Stimulated activated CD8-positive, alpha-beta memory T cell treated with anti-CD3 and anti-CD28 coated beads, Interleukin-12 subunit alpha, Interleukin-12 subunit beta, amount 100 ng/mL, for 1 hour (primary cell): ENCODE results near the gene ITGA2B.
"Not testable (repeated sequence)": the region's sequence is repeated elsewhere in the genome, so short reads cannot be mapped to it uniquely, and the experiment has no call there.

Source experiments
- DNase-seq: peaks from one replicate; pipeline ENCODE4 v3.0.0-alpha.2; 2020; ENCODE audit warnings: low read depth

ITGA2B gene

DNA sequence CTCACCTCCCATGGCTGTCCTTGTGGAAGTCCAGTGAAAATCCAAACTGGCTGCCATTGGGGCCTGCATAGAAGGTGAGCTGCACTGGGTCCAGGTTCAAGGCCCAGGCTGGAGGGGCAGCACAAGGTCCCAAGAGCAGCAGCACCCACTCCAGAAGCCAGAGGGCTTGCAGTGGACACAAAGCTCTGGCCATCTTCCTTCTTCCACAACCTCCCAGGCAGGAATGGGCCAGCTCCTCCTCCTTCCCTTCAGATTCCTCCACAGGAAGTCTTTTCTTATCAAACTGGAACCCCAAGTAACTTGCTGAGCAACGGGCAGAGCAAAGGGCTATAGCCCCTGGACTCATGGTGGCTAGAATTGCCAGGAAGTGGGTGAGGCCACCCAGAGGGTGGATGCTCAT is at the start of gene ITGA2B:
Gene ITGA2B (minus strand): TSS at position 369 of the 400 bp plus-strand sequence. CDS start 176 bp downstream, at position 193.
- no peak for DNase-seq

DNA sequence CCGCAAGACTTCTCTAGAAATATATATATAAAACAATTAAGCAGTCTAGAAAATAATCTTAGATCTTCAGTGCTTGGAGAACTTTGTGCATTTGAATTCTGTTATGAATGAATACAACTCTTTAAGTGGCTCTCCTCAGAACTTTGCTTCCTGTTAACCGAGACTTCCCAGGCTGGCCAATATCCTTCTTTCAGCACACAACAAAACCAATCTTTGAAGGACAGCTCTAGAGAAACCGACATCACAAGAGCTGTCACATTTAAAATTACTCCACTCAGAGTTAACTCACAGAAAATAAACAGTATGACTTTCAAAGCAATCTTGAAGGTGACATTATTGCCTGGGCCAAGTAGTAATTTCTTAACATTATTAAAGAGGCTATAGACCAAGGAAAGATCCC is 49.7 kb upstream of the ITGA2B start:
- DNase-seq: no peak

- peak; percentile 10 for DNase-seq
These were observed 49.2 kb upstream of the ITGA2B start for GRCh38 chr17:44438636-44439035.

DNA sequence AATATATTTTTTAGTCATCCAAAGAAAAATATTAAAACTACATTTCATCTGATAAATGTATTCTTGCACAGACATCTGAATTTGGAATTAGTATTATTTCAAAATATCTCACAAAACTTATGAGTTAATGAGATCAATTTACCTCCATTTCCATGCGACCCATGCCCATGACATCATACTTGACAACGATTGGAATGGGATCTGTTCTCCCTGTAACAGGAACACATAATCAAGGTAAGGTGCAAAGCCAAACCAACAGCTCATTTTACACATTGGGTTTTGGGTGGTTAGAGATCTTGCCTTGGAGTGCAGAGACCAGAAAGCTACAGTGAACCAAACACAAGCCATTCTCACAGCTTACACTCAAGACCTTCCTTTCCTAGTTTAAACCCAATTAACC is 46.9 kb upstream of the ITGA2B start:
- no peak for DNase-seq

DNA sequence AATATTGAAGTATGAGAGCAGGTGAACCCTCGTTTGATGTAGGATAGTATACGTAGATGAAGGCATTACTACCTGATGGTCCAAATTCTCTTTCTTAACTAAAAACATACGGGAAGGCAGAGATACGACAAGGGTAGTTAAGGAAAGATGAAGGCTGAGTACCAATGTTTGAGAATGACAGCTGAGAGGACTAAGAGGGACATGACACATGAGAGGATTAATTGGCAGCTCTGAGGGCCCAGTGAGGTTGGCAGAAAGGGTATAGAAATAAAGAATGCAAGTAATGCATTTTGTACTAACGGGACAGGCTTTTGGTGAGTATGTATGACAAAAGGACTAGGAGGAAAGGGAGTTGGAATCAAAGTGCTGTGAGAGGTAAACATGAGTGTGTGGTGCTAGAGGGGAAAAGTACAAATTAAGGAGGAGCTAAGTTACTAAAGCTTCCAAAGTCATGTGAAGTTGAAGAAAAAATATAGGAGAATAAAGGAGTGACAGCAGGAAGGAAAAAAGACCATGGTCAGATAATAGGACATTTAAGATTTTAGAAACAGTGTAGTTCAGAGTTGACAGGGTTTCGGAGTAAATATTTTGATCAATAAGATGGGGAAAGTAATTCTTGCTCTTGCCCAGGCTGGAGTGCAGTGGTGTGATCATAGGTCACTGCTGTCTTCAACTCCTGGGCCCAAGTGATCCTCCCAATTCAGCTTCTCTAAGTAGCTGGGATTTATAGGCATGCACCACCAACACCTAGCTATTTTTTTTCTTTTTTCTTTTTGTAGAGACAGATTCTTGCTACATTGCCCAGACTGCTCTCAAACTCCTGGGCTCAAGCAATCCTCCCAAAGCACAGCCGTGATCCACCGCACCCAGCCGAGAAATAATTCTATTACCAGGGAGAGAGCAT is 43.1 kb upstream of the ITGA2B start:
- no peak for DNase-seq

- no peak for DNase-seq
These were observed 35.5 kb upstream of the ITGA2B start for GRCh38 chr17:44424828-44425461.

GRCh38 chr17:44417553-44417952 is 28.1 kb upstream of the ITGA2B start:
- DNase-seq: no peak

DNA sequence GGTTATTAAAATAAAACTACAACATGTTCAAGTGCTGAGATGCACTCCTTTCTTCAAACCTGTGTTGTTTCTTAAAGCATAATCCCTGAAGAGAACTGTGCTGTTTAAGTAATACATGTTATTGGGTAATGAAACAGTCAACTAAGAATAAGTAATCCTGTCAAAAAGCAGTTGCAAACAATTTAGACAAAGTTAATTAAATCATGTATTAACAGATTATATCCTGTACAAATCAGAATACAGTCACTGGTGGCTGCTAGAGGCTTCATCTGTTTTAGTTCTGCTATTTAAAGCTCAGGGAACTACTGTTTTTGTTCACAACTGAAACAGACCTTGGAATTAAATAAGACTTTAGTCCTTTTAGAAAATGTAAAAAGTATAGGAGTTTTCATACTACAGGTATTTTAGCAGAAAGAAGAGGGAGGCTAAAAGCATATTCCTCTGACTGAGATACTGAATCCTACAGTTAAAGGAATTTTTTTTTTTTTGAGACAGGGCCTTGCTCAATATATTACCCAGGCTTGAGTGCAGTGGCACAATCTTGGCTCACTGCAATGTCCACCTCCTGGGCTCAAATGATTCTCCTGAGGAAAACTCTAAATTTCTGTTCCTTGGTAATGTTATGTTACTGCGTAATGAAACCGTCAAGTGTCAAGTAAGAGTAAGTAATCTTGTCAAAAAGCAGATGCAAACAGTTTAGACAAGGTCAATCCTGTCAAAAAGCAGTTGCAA is 27.3 kb upstream of the ITGA2B start:
- no peak for DNase-seq

GRCh38 chr17:44414394-44415155 is 25.1 kb upstream of the ITGA2B start:
- no peak for DNase-seq

GRCh38 chr17:44409309-44410028 is 20.0 kb upstream of the ITGA2B start:
- DNase-seq: no peak

DNA sequence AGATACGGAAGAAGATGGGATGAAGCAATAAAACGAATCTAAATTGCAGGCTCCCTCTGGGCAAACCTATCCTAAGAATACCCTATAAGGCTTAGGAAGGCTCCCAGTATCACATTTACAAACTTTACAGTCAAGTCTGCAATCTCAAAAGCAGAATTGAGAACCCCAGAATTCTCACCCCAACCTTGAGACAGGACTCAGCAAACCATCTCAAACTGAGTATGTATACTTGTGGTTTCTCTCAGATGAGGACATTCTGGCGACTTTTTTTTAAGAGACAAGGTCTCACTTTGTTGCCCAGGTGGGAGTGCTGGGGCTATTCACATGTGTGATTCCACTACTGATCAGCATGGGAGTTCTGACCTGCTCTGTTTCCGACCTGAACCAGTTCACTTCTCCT is 19.3 kb upstream of the ITGA2B start:
- DNase-seq: no peak

GRCh38 chr17:44402564-44403172 is 13.2 kb upstream of the ITGA2B start:
- DNase-seq: no peak

- no peak for DNase-seq
These were observed 10.9 kb upstream of the ITGA2B start for GRCh38 chr17:44400226-44400847.

DNA sequence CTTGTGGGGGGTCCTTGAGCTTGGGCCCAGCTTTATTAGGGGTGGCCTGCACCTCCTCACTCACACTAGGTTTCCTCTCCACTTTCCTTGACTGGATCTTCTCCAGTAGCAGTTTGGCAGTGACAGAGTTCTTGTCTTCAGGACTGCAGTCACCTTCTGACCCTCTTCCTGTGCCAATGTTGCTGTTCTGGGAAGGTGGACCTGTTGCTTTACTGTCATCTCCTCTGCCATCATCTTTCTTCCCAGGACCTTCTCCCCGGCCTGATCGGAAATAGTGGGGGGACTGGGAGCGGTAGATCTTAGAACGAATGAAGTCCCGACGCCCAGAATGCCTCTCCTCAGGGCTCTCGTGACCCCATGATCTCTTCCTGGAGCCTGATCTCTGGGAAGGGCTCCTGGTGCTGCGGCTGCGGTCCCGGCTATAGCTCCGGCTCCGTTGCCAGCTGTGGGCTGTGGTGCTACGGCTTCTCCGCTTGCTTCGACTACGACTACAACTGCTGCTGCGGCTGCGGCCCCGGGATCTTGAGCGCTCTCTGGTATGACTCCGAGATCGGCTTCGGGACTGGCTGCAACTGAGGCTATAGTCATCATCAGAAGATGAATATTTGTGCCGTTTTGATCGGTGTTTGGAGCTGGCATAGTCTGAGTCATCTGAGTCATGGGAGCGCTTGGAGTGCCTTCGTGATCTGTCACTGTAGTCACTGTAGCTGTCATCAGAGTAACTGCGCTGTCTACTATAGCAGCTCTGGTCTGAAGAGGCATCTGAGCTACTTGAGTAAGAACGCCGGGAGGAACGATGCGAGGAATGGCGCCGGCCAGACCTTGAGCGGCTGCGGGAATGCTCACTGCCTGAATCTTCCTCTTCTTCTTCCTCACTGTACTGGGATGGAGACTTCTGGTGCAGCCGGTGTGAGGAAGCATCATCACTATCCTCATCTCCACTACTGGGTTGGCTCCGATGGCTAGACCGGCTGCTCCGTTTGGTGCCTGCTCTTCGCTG is 9.5 kb upstream of the ITGA2B start:
- no peak for DNase-seq

GRCh38 chr17:44397479-44398440 is 8.3 kb upstream of the ITGA2B start:
- DNase-seq: no peak

- no peak for DNase-seq
These were observed 7.5 kb upstream of the ITGA2B start for GRCh38 chr17:44396946-44397345.

DNA sequence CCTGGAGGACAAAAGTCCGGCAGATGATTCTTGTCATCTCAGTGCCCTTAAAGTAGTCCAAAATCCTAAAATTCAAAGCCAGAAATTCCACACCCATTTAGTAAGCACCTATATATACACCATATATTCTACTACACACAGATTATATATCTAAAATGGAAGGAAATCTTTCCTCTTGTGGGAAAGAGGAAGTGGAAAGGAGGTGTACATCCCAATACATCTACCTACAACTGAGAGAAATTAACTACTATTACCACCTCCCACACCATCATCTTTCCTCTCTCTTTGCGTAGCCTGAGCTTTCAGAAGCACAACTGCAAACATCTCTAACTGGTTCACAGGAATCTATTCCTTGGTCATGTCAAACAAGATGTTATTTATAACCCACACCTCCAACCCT is 5.4 kb upstream of the ITGA2B start:
- no peak for DNase-seq

GRCh38 chr17:44394112-44394511 is 4.7 kb upstream of the ITGA2B start:
- not testable (repeated sequence) for DNase-seq
